HEK293 (cell line): ENCODE results near the gene NR3C2.

Experiments used
- GFI1B ChIP-seq: fragments of 450-650 bp; formaldehyde crosslinking; IDR thresholded peaks from 2 replicates; pipeline ENCODE4 v1.5.1; 2016; ENCODE audit warnings: missing biosample characterization, missing genetic modification characterization
- PRDM1 ChIP-seq: fragments of 450-650 bp; formaldehyde crosslinking; IDR thresholded peaks from 2 replicates; pipeline ENCODE4; 2016; ENCODE audit warnings: missing biosample characterization, missing genetic modification characterization
- ZFP69B ChIP-seq: fragments of 450-650 bp; formaldehyde crosslinking; IDR thresholded peaks from 2 replicates; pipeline ENCODE4 v1.5.1; 2016; ENCODE audit warnings: missing biosample characterization, missing genetic modification characterization
- ZNF157 ChIP-seq: fragments of 450-650 bp; formaldehyde crosslinking; IDR thresholded peaks from 2 replicates; pipeline ENCODE4 v1.5.1; 2016; ENCODE audit warnings: missing biosample characterization, missing genetic modification characterization
- ZNF223 ChIP-seq: fragments of 450-650 bp; formaldehyde crosslinking; IDR thresholded peaks from 2 replicates; pipeline ENCODE4 v1.5.1; 2016; ENCODE audit warnings: missing biosample characterization, missing genetic modification characterization
- ZNF280D ChIP-seq: fragments of 450-650 bp; formaldehyde crosslinking; IDR thresholded peaks from 2 replicates; pipeline ENCODE4 v1.5.1; 2016; ENCODE audit warnings: missing biosample characterization, missing genetic modification characterization
- ZNF335 ChIP-seq: fragments of 450-650 bp; formaldehyde crosslinking; conservative IDR thresholded peaks from 2 replicates; pipeline ENCODE4 v1.5.1; 2016; ENCODE audit warnings: missing biosample characterization, missing genetic modification characterization
- ZNF426 ChIP-seq: fragments of 450-650 bp; formaldehyde crosslinking; IDR thresholded peaks from 2 replicates; pipeline ENCODE4 v1.5.1; 2017; ENCODE audit warnings: missing biosample characterization, missing genetic modification characterization, mild to moderate bottlenecking, inconsistent platforms, moderate library complexity
- ZNF585B ChIP-seq: fragments of 450-650 bp; formaldehyde crosslinking; IDR thresholded peaks from 2 replicates; pipeline ENCODE4 v1.5.1; 2016; ENCODE audit warnings: missing biosample characterization, missing genetic modification characterization
- TF ChIP-seq, protein P1 (sequence below): fragments of 450-650 bp; formaldehyde crosslinking; IDR thresholded peaks from 2 replicates; pipeline ENCODE4 v1.5.1; 2016; ENCODE audit warnings: missing biosample characterization, missing genetic modification characterization
- TF ChIP-seq, protein P2 (sequence below): fragments of 450-650 bp; formaldehyde crosslinking; IDR thresholded peaks from 2 replicates; pipeline ENCODE4 v1.5.1; 2016; ENCODE audit warnings: missing biosample characterization, missing genetic modification characterization, low read depth
- TF ChIP-seq, protein P3 (sequence below): fragments of 450-650 bp; formaldehyde crosslinking; IDR thresholded peaks from 2 replicates; pipeline ENCODE4 v1.5.1; 2016; ENCODE audit warnings: missing biosample characterization, missing genetic modification characterization, low read depth

GRCh38 chr4:148263802-148264201 is 178.4 kb downstream of the NR3C2 start:
- no peak for TF ChIP-seq PRDM1 (tag by site-specific recombination)
- TF ChIP-seq, protein P1, sequence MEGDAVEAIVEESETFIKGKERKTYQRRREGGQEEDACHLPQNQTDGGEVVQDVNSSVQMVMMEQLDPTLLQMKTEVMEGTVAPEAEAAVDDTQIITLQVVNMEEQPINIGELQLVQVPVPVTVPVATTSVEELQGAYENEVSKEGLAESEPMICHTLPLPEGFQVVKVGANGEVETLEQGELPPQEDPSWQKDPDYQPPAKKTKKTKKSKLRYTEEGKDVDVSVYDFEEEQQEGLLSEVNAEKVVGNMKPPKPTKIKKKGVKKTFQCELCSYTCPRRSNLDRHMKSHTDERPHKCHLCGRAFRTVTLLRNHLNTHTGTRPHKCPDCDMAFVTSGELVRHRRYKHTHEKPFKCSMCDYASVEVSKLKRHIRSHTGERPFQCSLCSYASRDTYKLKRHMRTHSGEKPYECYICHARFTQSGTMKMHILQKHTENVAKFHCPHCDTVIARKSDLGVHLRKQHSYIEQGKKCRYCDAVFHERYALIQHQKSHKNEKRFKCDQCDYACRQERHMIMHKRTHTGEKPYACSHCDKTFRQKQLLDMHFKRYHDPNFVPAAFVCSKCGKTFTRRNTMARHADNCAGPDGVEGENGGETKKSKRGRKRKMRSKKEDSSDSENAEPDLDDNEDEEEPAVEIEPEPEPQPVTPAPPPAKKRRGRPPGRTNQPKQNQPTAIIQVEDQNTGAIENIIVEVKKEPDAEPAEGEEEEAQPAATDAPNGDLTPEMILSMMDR (tag by site-specific recombination) = no peak
- no peak for TF ChIP-seq ZNF335 (tag by site-specific recombination)
- no peak for TF ChIP-seq ZFP69B (tag by site-specific recombination)
- TF ChIP-seq, protein P2, sequence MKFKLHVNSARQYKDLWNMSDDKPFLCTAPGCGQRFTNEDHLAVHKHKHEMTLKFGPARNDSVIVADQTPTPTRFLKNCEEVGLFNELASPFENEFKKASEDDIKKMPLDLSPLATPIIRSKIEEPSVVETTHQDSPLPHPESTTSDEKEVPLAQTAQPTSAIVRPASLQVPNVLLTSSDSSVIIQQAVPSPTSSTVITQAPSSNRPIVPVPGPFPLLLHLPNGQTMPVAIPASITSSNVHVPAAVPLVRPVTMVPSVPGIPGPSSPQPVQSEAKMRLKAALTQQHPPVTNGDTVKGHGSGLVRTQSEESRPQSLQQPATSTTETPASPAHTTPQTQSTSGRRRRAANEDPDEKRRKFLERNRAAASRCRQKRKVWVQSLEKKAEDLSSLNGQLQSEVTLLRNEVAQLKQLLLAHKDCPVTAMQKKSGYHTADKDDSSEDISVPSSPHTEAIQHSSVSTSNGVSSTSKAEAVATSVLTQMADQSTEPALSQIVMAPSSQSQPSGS (tag by site-specific recombination) = no peak
- TF ChIP-seq ZNF280D = no peak
- TF ChIP-seq, protein P3, sequence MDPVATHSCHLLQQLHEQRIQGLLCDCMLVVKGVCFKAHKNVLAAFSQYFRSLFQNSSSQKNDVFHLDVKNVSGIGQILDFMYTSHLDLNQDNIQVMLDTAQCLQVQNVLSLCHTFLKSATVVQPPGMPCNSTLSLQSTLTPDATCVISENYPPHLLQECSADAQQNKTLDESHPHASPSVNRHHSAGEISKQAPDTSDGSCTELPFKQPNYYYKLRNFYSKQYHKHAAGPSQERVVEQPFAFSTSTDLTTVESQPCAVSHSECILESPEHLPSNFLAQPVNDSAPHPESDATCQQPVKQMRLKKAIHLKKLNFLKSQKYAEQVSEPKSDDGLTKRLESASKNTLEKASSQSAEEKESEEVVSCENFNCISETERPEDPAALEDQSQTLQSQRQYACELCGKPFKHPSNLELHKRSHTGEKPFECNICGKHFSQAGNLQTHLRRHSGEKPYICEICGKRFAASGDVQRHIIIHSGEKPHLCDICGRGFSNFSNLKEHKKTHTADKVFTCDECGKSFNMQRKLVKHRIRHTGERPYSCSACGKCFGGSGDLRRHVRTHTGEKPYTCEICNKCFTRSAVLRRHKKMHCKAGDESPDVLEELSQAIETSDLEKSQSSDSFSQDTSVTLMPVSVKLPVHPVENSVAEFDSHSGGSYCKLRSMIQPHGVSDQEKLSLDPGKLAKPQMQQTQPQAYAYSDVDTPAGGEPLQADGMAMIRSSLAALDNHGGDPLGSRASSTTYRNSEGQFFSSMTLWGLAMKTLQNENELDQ (tag by site-specific recombination) = no peak
- no peak for TF ChIP-seq GFI1B (tag by site-specific recombination)
- no peak for TF ChIP-seq ZNF585B
- TF ChIP-seq ZNF157 (tag by site-specific recombination) = no peak
- no peak for TF ChIP-seq ZNF426 (tag by site-specific recombination)
- TF ChIP-seq ZNF223 = no peak
